Middle frontal gyrus (tissue), 1 donor: ENCODE measurements around the gene ZNF850.

Source experiments
- DNase-seq: peaks from one replicate; pipeline ENCODE4 v3.0.0-alpha.2; 2015; ENCODE audit warnings: low spot score; ENCODE audit errors: extremely low spot score

ZNF850 gene

GRCh38 chr19:36707134-36707533 lies 65.5 kb downstream of the ZNF850 start:
- no peak for DNase-seq

GRCh38 chr19:36688058-36688457 lies 84.5 kb downstream of the ZNF850 start:
- DNase-seq: no peak

- DNase-seq: peak; percentile 93
Observed at GRCh38 chr19:36687214-36688056, 85.2 kb downstream of the ZNF850 start, which contains the start of gene ZNF567. Gene ZNF567, plus strand, starts transcription at chr19:36687612. Its CDS starts 7,256 bp downstream, at chr19:36694868.

GRCh38 chr19:36686365-36687213 lies 86.0 kb downstream of the ZNF850 start:
- no peak for DNase-seq

GRCh38 chr19:36685835-36686234 lies 86.8 kb downstream of the ZNF850 start:
- DNase-seq: no peak

GRCh38 chr19:36679455-36679854 lies 93.2 kb downstream of the ZNF850 start:
- no peak for DNase-seq

GRCh38 chr19:36674201-36674600 lies 98.4 kb downstream of the ZNF850 start:
- no peak for DNase-seq

- no peak for DNase-seq
Observed at GRCh38 chr19:36672368-36672767, 100.2 kb downstream of the ZNF850 start.

- DNase-seq: no peak
Observed at GRCh38 chr19:36668646-36669045, 104.0 kb downstream of the ZNF850 start.

GRCh38 chr19:36665832-36666231 lies 106.8 kb downstream of the ZNF850 start:
- DNase-seq: no peak
